GM06990 (cell line): ENCODE measurements around the gene OSGEPL1.

Experiments used
- DNase-seq: peaks from one replicate; pipeline ENCODE4 v3.0.0-alpha.2; 2011; ENCODE audit not compliant: insufficient read length; ENCODE audit errors: extremely low read depth
- H3K27me3 ChIP-seq: replicated peaks from 2 replicates; pipeline ENCODE4 v1.6.0; 2011; ENCODE audit warnings: low read length; ENCODE audit not compliant: control insufficient read depth, insufficient read depth
- H3K36me3 ChIP-seq: 2 replicates; pipeline ENCODE4 v1.5.1; 2011; ENCODE audit warnings: low read length; ENCODE audit not compliant: control insufficient read depth, insufficient read depth
- H3K4me3 ChIP-seq: replicated peaks from 2 replicates; pipeline ENCODE4 v1.5.1; 2011; ENCODE audit warnings: low read depth, mild to moderate bottlenecking, control low read depth, low read length
- TF ChIP-seq, protein P1 (sequence below): IDR thresholded peaks from 2 replicates; pipeline ENCODE4 v1.5.1; 2011; ENCODE audit warnings: low read length, control low read depth, mild to moderate bottlenecking, inconsistent platforms; ENCODE audit not compliant: insufficient read depth, poor library complexity, severe bottlenecking

Gene OSGEPL1, protein sequence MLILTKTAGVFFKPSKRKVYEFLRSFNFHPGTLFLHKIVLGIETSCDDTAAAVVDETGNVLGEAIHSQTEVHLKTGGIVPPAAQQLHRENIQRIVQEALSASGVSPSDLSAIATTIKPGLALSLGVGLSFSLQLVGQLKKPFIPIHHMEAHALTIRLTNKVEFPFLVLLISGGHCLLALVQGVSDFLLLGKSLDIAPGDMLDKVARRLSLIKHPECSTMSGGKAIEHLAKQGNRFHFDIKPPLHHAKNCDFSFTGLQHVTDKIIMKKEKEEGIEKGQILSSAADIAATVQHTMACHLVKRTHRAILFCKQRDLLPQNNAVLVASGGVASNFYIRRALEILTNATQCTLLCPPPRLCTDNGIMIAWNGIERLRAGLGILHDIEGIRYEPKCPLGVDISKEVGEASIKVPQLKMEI

DNA sequence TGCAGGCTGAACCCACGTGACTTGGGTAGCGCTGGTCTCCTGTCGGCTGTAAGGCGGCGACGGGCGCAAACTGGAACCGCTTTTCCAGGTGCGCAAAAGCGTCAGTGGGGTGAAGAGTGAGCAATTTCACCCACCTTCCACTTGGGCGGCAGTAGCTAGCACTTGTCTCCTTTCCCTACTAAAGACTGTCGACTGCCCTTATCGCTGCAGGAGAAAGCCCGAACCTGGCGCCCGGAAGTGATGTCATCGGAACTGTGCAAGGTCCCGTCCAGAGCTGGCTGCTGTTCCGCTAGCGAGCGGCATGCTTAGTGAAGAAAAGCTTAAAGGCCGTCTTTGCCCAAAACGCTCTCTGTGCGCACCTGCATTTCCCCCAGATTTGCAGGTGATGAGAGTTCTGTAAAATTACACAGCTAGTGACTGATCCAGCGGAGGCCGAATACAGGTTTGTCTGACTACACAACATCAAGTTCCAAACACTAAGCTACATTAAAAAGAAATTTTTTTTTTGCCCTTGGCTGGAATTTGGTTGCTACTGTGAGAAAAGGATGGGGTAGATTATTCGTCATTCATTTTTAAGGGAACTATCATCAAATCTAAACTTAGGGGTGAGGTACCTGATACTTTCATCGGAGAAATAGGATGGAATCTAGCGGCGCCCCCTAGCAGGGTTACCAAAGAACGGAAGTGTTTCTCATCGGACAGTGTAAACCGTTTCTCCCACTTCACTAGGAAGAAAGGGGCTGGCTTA, at the start of gene OSGEPL1:
Gene OSGEPL1 (minus strand): TSS at position 242 of the 748 bp plus-strand sequence. CDS start 1,152 bp downstream, outside the sequence.
- Histone ChIP-seq H3K36me3 (no peaks in the 10 kb centered on the region), H3K4me3 (peak within 1 kb of the TSS; percentile 66), H3K27me3 (no peaks in the 10 kb centered on the region)
- TF ChIP-seq, protein P1, sequence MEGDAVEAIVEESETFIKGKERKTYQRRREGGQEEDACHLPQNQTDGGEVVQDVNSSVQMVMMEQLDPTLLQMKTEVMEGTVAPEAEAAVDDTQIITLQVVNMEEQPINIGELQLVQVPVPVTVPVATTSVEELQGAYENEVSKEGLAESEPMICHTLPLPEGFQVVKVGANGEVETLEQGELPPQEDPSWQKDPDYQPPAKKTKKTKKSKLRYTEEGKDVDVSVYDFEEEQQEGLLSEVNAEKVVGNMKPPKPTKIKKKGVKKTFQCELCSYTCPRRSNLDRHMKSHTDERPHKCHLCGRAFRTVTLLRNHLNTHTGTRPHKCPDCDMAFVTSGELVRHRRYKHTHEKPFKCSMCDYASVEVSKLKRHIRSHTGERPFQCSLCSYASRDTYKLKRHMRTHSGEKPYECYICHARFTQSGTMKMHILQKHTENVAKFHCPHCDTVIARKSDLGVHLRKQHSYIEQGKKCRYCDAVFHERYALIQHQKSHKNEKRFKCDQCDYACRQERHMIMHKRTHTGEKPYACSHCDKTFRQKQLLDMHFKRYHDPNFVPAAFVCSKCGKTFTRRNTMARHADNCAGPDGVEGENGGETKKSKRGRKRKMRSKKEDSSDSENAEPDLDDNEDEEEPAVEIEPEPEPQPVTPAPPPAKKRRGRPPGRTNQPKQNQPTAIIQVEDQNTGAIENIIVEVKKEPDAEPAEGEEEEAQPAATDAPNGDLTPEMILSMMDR: peak; percentile 75
- peak; percentile 90 for DNase-seq

DNA sequence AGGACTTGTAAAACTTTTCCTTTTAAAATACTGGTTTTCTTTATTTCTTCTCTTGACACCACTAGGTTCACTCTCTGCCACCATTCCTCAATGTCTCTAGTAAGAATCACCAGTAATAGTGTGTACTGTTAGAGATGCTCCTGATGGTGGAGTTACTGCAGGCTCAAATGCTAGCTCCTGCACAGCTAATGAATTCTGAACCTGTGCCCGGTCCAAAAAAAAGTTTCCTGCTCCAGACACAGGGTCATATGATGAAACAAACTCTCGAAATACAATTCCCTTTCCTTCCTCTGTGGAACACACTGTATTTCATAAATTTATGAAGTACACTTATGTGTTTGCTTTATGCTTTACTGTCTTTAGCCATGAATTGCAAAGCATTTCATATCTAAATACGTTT, 40.8 kb upstream of the OSGEPL1 start:
- TF ChIP-seq, protein P1: no peak
- no peak overlapping the region for H3K4me3 ChIP-seq
- H3K27me3 ChIP-seq: no peaks in the 10 kb centered on the region
- peaks cover 4% of the 10 kb centered on the region for H3K36me3 ChIP-seq
- no peak for DNase-seq

DNA sequence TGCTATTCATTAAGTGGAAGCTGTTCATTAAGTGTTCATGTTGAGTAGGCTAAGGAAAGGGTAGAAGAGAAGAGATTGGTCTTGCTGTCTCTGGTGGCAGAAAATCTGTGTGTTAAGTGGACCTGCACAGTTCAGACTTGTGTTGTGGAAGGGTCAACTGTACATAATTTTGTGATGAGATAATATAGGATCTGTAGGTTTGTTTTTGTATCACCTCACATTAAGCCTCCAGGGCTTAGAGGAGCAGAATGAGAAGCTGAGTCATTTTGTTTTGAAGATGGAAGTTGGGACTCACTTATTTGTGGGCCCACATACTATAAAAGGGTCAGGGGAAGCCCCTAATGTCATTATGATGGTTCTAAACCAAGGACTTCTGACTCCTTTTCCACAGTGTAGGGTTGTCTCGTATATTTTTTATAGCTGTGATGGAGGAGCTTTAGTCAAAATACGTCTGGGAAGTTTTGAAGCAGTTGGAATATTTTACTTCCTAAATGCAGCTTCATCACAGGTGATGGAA, 39.9 kb upstream of the OSGEPL1 start:
- no peak for DNase-seq
- Histone ChIP-seq H3K4me3 (no peak overlapping the region), H3K36me3 (peaks cover 4% of the 10 kb centered on the region), H3K27me3 (no peaks in the 10 kb centered on the region)
- TF ChIP-seq, protein P1: no peak

DNA sequence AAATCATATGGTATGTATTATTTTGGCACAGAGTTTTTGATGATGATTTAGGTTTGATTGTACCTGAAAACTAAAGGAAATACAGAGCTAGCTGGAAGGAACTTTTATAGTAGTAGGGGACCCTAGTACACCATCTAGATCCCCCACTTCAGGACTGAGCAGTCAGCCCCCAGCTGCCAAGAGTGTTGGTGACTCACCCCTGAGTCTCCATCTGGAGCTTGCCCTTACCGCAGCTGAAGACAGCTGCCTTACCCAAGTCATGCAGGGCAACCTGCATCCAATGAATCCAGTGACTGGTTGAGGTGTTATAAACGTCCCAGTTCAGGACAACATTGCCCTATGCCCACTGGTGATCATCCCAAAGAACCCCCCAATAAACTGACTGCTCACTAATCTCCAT, 36.9 kb upstream of the OSGEPL1 start:
- TF ChIP-seq, protein P1: no peak
- H3K36me3 ChIP-seq: peaks cover 4% of the 10 kb centered on the region

DNA sequence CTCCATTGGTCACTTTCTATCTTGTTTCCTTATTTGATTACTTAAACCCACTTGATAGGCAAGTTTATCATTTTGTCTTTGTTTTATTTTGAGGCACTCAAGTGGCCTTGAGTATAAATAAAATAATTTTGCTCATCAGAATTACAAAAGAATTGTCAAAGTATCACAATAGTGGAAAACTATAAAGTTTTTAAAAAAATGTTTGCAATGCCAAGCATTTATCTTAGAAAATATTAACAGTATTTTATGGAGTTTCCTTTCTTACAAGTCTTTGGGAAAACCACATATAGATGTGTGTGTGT, 36.4 kb upstream of the OSGEPL1 start:
- Histone ChIP-seq H3K4me3 (no peak overlapping the region), H3K27me3 (no peaks in the 10 kb centered on the region), H3K36me3 (peaks cover 4% of the 10 kb centered on the region)
- no peak for DNase-seq
- TF ChIP-seq, protein P1: no peak

More for the DNA sequence above, 36.9 kb upstream of the OSGEPL1 start:
- no peak overlapping the region for H3K4me3 ChIP-seq
- H3K27me3 ChIP-seq: no peaks in the 10 kb centered on the region
- no peak for DNase-seq
